GM10266 (cell line): ENCODE data around the gene SPDYE3.
"Not testable (repeated sequence)": the region's sequence is repeated elsewhere in the genome, so short reads cannot be mapped to it uniquely, and the experiment has no call there.

Experiments used
- DNase-seq: peaks from one replicate; pipeline ENCODE4 v3.0.0; 2012; ENCODE audit errors: extremely low spot score
- TF ChIP-seq, protein P1 (sequence below): IDR thresholded peaks from 2 replicates; pipeline ENCODE4 v1.5.1; 2012; ENCODE audit warnings: mild to moderate bottlenecking, low read depth; ENCODE audit not compliant: control insufficient read depth, insufficient read depth; ENCODE audit errors: missing control alignments

The SPDYE3 gene, protein sequence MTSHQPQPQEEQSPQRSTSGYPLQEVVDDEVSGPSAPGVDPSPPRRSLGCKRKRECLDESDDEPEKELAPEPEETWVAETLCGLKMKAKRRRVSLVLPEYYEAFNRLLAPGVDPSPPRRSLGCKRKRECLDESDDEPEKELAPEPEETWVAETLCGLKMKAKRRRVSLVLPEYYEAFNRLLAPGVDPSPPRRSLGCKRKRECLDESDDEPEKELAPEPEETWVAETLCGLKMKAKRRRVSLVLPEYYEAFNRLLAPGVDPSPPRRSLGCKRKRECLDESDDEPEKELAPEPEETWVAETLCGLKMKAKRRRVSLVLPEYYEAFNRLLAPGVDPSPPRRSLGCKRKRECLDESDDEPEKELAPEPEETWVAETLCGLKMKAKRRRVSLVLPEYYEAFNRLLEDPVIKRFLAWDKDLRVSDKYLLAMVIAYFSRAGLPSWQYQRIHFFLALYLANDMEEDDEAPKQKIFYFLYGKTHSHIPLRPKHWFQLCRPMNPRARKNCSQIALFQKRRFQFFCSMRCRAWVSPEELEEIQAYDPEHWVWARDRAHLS

GRCh38 chr7:100307402-100307801 lies at the start of gene SPDYE3:
Gene SPDYE3, plus strand, starts transcription at chr7:100307702. Its CDS starts 184 bp downstream, at chr7:100307886.
- DNase-seq = not testable (repeated sequence)

- DNase-seq = not testable (repeated sequence)
Measured at GRCh38 chr7:100259984-100260383, 47.5 kb upstream of the SPDYE3 start.

GRCh38 chr7:100262896-100263295 lies 44.6 kb upstream of the SPDYE3 start:
- DNase-seq = not testable (repeated sequence)

GRCh38 chr7:100264223-100264622 lies 43.3 kb upstream of the SPDYE3 start:
- DNase-seq = not testable (repeated sequence)

DNA sequence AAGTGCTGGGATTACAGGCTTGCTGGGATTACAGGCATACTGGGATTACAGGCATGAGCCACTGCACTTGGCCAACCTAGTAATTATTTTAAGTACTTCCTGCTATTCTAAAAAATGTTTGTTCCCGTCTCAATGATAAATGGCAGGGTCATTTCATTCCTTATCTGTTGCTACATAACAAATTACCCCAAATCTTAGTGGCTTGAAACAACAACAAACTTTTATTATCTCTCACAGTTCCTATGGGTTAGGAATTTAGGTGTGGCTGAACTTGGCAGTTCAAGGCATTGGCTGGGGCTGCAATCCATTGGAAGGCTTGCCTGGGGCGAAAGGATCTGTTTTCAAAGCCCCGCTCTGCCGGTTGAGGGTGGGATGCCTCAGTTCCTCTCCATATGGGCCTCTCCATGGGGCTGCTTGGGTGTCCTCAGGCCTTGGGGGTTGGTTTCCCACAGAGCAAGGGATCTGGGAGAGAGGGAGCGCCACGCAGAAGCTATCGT lies 42.8 kb upstream of the SPDYE3 start:
- not testable (repeated sequence) for DNase-seq

- not testable (repeated sequence) for DNase-seq
Measured at GRCh38 chr7:100265851-100266250, 41.7 kb upstream of the SPDYE3 start.

DNA sequence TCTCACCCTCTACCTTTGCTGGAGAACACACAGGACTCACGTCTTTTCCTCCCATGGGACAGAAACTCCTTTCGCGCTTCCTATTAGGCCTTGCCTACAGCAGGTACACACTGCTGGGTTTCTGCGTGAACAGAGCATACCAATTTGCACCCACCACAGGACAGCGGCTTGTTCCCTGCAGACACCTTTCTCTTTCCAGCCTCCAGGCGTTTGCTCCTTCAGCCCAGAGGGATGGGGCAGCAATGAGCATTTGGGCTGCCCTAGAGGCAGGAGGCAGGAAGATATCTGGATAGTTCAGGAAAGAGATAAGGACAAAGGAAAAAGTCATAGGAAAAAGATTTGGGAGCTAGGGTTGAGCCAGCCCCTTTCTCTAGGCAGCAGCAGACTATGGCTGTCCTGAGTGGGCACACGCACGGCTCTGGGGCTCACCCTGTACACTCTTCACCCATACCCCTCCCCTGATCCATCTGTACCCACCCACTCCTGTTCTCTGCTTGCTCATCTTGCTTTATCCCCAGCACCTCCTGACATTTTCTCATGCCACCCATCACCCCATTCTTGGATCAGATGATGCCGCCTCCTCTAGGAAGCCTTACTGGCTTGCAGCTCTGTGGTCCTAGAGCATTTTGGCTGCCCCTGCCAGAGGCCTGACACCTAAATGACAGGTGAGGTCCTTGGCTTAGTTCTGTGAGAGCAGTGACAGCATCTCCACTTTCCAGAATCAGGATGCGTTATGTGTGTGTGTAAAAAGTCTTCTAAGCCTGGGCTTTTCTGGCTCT lies 40.7 kb upstream of the SPDYE3 start:
- no peak for DNase-seq
- TF ChIP-seq, protein P1, sequence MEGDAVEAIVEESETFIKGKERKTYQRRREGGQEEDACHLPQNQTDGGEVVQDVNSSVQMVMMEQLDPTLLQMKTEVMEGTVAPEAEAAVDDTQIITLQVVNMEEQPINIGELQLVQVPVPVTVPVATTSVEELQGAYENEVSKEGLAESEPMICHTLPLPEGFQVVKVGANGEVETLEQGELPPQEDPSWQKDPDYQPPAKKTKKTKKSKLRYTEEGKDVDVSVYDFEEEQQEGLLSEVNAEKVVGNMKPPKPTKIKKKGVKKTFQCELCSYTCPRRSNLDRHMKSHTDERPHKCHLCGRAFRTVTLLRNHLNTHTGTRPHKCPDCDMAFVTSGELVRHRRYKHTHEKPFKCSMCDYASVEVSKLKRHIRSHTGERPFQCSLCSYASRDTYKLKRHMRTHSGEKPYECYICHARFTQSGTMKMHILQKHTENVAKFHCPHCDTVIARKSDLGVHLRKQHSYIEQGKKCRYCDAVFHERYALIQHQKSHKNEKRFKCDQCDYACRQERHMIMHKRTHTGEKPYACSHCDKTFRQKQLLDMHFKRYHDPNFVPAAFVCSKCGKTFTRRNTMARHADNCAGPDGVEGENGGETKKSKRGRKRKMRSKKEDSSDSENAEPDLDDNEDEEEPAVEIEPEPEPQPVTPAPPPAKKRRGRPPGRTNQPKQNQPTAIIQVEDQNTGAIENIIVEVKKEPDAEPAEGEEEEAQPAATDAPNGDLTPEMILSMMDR = no peak

GRCh38 chr7:100267648-100268047 lies 39.9 kb upstream of the SPDYE3 start:
- DNase-seq = no peak
- TF ChIP-seq, protein P1 = no peak

GRCh38 chr7:100268882-100269281 lies 38.6 kb upstream of the SPDYE3 start:
- not testable (repeated sequence) for DNase-seq

- DNase-seq = not testable (repeated sequence)
Measured at GRCh38 chr7:100269306-100270045, 38.0 kb upstream of the SPDYE3 start.

- DNase-seq = not testable (repeated sequence)
Measured at GRCh38 chr7:100270046-100270918, 37.2 kb upstream of the SPDYE3 start.

DNA sequence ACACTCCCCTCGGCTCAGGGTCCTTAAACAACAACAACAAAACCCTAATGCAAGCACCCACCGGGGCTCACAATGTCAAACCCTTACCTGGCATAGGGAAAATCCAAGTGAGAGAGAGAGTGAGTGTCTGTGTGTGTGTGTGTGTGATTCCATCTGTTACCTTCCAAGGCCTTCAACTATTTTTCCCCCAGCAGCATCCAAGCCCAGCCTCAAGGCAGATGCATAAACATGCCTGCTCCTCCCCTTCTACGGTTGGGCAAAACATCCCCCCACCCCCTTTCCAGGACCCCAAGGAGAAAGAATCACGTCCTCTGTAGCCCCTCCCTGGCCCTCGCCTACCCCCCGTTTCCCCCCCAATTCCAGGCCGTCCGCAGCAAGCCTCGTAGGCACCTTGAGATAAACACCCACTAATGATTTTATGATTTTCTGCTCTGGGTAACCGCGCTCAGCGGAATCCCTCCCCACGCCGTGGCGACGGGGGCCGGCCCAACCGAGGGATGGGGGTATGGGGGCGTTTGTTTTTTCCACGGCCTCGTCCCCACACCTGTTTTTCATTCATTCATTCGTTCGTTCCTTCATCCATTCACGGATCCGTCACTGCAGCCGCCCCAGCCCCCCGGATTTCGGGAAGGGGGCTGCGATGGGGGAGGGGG lies 36.4 kb upstream of the SPDYE3 start:
- DNase-seq = not testable (repeated sequence)
